ENCODE data around the gene RAVER1. TPM values are rescaled to one million over a fixed set of nuclear protein-coding genes. Genes with fewer than 3 reads are reported as not detected.

Gene RAVER1
- total RNA-seq, 1 donor from 2014 or later, result 92.5 TPM

DNA sequence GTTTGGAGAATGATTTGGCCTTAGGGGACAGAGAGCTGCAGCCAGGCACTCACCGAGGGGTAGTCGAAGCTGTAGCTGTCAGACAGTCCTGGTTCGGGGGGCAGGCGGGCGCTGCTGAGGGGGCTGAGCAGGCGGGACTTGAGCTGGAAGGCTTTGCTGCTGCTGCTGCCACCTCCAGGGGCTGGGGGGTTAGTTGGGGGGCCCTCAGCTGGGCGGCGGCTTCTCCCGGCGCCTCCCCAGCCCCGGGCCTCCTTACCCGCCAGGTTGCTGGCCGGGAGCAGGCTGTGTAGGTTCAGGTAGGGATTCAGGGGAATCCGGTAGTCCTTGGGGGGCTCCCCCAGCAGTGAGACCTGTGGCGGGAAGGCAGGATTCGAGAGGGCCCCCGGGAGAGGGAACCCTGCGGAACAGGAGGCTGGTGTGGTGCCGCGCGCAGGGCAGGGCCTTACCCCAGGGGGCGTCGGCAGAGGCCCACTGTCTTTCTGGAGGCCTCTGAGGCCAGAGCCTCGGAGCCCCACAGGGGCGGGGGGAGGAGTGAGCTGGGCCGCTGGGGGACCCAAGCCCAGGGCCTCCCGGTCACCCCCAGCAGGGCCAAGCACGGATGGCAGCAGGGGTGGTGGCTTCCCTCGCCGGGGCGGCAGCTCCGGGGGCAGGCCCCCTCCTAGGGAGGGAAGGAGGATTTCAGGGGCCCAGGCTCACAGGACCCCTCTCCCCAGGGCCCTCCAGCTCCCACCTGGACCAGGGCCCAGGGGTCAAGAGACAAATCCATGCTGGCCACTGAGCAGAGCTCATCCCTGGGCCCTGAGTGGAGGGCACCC is 12.5 kb downstream of the RAVER1 start:
- Mint-ChIP-seq H3K4me3 (no peak overlapping the region), H3K9me3 (no peaks in the 10 kb centered on the region), H3K27me3 (ENCODE audit: insufficient read depth) (no peaks in the 10 kb centered on the region), H3K36me3 (ENCODE audit: low read depth) (peaks cover 22% of the 10 kb centered on the region), H3K4me1 (ENCODE audit: low read depth) (peaks cover 7% of the 10 kb centered on the region), H3K27ac (no peak overlapping the region)
- DNase-seq (ENCODE audit: low spot score), result no peak
- intact Hi-C loops (cut with micrococcal nuclease), result no loop called here

DNA sequence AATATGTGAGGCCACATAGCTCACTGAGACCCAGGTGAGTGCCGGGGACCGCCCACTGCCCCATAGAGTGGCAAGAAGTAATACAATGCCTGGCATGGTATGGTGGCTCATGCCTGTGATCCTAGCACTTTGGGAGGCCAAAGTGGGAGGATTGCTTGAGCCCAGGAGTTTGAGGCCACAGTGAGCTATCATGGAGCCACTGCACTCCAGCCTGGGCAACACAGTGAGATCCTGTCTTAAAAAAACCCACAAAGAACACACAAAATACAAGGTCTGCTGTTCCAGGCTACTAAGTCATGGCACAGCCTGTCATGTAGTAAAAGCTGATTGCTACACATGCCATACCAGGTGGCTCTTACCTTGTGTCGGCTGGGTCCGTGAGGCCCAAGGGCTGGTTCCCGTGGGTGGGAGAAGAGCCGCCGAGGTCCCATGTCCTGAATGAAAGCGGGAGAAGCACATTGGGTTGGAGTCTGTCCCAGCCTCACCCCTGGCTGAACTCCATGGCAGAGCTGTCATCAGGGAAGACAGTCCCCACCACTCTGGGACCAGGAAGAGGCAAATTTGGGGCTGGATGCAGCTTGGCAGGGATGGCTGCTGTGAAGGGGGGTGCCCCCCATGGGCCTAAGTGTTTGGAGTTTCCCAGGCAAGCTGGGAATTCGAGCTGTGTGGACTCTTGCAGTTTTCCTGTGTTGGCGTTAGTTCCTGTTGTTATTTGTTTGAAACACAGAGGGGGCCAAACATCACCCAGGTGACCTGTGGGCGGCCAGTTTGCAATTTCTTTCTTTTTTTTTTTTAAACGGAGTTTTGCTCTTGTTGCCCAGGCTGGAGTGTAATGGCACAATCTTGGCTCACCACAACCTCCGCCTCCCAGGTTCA is 14.3 kb downstream of the RAVER1 start:
- intact Hi-C loops (cut with micrococcal nuclease), result no loop called here
- Mint-ChIP-seq H3K27ac (no peak overlapping the region), H3K9me3 (no peaks in the 10 kb centered on the region), H3K4me1 (ENCODE audit: low read depth) (peaks cover 22% of the 10 kb centered on the region), H3K27me3 (ENCODE audit: insufficient read depth) (no peaks in the 10 kb centered on the region), H3K36me3 (ENCODE audit: low read depth) (peaks cover 24% of the 10 kb centered on the region), H3K4me3 (no peak overlapping the region)
- DNase-seq (ENCODE audit: low spot score), result no peak

DNA sequence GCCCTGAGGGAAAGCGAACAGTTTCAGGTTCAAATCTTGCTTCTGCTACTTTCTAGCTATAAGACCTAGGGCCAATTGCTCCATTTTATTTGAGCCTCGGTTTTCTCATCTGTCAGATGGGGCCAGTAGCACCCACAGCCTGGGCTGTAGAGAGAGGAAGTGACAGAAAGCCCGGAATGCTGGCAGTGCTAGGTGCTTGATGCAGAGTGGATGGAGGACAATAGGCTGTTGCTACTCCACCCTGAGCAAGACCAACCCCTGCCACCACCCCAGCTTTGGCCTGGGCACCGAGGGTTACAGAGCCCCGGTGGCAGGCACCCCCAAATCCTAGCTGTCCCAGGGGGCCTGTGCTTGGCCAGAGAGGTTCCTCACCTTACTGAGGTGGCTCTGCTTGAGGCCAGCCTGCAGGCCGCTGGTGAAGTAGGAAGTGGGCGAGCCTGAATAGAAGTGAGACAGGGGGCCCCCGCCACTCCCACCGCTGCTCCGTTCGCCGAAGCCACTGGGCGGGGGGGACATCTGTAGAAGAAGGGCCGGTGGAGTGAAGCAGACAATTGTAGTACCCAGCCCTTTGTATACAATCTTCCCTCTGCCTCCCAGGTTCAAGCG is 15.4 kb downstream of the RAVER1 start:
- no peak overlapping the region for H3K4me3 Mint-ChIP-seq
- peaks cover 22% of the 10 kb centered on the region for H3K4me1 Mint-ChIP-seq (ENCODE audit: low read depth)
- no peaks in the 10 kb centered on the region for H3K9me3 Mint-ChIP-seq
- no peaks in the 10 kb centered on the region for H3K27me3 Mint-ChIP-seq (ENCODE audit: insufficient read depth)
- peaks cover 22% of the 10 kb centered on the region for H3K36me3 Mint-ChIP-seq (ENCODE audit: low read depth)
- intact Hi-C loops (cut with micrococcal nuclease), result no loop called here
- no peak for DNase-seq (ENCODE audit: low spot score)
- H3K27ac Mint-ChIP-seq, result no peak overlapping the region

DNA sequence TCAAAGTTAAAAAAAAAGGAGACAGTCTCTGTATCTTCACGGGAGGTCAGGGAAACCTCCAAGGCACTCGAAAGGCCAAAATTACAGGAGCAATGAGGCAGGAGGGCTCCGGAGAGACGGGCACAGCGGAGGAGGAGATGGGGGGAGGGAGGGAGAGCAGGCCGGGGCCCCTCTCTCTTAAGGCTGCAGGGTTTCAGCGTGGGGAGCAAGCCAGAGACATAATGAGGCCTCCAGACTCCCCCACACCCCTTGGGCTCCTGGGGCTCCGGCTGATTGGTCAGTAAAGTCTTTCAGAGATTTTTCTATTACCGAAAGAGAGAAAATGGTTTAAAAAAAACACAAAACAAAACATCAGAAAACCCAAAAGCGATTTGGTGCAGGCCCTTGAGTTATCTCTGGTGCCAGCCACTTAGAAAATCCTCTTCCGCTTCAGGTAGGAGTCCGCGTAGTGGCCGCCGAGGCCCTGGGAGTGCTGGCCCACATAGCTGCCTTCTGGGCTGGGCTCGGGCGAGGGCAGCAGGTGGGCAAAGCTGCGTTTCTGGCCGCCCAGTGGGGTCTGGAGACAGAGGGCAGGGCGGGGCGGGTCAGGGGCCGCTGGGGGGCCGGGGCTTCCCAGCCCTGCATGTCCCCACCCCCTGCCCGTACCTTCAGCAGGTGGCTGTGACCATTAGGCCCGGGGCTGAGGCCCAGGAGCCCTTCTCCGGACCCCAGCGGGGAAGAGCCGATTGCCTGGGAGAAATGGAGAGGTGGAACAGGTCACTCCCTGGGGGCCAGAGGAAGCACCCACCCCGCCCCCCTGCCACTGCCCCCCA is 16.1 kb downstream of the RAVER1 start:
- Mint-ChIP-seq H3K27me3 (ENCODE audit: insufficient read depth) (no peaks in the 10 kb centered on the region), H3K27ac (no peak overlapping the region), H3K36me3 (ENCODE audit: low read depth) (peaks cover 22% of the 10 kb centered on the region), H3K4me1 (ENCODE audit: low read depth) (peaks cover 22% of the 10 kb centered on the region), H3K4me3 (no peak overlapping the region), H3K9me3 (no peaks in the 10 kb centered on the region)
- no peak for DNase-seq (ENCODE audit: low spot score)
- intact Hi-C loops (cut with micrococcal nuclease), result no loop called here

DNA sequence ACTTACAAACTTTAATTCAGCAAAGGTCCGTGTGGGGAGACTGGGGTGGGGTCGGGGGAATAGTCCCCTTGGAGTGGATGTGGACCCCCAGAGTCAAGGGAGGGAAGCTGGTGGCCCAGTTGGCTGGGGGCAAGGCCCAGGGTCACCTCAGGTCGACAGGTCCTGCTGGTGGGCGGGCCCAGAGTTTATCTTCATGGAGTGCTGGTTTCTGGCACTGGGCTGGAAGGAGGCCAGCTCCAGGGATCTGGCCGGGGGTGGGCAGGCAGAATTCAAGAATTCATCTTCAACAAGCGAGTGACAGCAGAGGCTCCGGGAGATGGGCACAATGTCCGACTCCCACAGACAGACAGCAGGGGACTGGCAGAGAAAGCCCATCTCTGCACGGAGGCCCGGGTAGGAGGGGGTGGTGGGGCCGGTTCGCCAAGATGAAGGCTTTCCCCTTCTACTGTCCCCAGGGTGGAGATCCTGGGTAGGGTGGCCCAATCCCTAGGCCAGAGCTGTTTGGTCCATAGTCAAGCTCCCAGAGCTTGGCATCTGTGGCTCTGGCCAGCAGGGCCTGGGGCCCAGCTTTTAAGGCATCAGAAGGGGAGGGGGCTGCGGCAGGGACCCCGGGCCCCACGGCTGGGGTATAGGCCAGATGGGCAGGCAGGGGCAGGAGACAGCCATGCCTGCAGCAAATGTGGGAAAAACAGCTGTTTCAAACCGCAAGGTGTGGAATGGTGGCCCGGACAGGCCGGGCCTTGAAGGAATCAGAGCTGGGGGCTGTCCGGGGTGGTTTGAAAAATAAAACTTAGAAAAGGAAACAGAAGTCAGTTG is 16.9 kb downstream of the RAVER1 start:
- DNase-seq (ENCODE audit: low spot score), result no peak
- Mint-ChIP-seq H3K27me3 (ENCODE audit: insufficient read depth) (no peaks in the 10 kb centered on the region), H3K4me1 (ENCODE audit: low read depth) (peaks cover 22% of the 10 kb centered on the region), H3K27ac (peak overlapping the region; percentile 82), H3K9me3 (no peaks in the 10 kb centered on the region), H3K4me3 (peak overlapping the region; percentile 94), H3K36me3 (ENCODE audit: low read depth) (peaks cover 17% of the 10 kb centered on the region)
- intact Hi-C loops (cut with micrococcal nuclease), result loop anchor here (1.0 kb wide), 2 partner anchors 17 to 45 kb away; partner anchors contain the start of genes ICAM1 and RAVER1

DNA sequence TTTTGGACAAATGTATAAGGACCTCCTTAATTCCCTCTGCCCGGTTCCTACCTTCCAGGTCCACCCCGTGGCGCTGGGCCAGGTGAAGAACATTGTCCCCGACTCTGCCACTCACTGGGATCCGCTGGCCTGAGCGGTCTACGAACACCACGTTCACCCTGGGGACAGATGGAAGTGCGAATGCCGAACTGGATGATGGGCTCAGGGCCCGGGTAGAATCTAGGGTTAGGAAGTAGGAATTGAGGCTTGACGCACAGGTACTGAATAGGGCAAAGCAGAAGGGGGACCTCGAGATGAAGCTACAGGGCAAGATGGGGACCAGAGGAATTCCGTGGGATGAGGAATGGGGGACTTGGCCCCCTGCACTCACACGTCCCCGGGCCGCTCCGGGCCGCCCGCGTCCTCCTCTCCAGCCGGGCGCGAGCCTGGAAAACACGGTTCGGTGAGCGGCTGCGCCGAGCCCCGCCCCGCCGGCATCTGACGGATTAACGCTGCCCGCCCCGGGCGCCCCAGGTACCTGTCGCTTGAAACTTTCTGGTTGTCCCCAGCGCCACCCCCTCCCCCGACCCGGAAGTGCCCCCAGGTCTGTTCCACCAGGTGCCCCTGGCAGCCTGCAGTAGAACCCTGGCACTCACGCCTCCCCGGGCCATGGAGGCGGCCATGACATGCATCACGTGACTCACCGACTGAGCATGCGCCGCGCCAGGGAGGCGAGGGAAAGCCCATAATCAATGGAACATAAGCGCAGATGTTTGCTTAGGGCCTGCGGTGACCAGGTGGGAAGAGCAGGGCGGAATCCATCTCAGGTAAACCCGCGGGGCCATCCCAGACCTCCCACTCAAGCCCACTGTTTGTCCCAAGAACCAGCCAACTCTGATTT is 17.8 kb downstream of the RAVER1 start, which contains the start of gene FDX2:
Gene FDX2, minus strand, starts transcription at position 681 of the 880 bp plus-strand sequence. Its CDS starts 19 bp downstream, at position 662.
- H3K9me3 Mint-ChIP-seq, result no peaks in the 10 kb centered on the region
- DNase-seq (ENCODE audit: low spot score), result peak; percentile 87
- intact Hi-C loops (cut with micrococcal nuclease), result loop anchor here (1.0 kb wide), 3 partner anchors 18 to 44 kb away; partner anchors contain the start of genes ICAM1 and RAVER1
- H3K4me1 Mint-ChIP-seq (ENCODE audit: low read depth), result peaks cover 22% of the 10 kb centered on the region
- peak within 1 kb of the TSS; percentile 86 for H3K27ac Mint-ChIP-seq
- H3K27me3 Mint-ChIP-seq (ENCODE audit: insufficient read depth), result no peaks in the 10 kb centered on the region
- H3K4me3 Mint-ChIP-seq, result peak within 1 kb of the TSS; percentile 94
- peaks cover 17% of the 10 kb centered on the region for H3K36me3 Mint-ChIP-seq (ENCODE audit: low read depth)

DNA sequence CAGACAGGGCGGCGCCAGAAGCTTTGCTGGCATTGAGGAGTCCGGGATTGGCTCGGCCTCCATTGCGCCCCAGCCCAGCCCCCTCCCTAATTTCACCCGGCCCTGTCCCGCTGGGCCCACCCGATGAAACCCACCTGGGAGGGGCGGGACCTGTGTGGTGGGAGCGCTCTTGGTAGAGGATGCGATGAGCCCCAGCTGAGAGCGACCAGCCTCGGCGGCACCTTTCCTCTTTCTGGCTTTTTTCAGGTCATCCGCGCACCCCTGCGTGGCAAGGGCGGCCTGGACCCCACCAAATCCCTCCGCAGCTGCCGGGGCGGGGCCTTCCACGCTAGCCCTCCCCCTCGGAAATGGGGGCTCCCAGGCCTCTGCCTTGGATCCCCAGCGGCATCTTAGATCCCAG is 23.9 kb downstream of the RAVER1 start, which contains the start of gene ZGLP1:
Gene ZGLP1, minus strand, starts transcription at position 393 of the 400 bp plus-strand sequence.
- H3K4me3 Mint-ChIP-seq, result no peak within 1 kb of the TSS
- H3K36me3 Mint-ChIP-seq (ENCODE audit: low read depth), result no peaks in the 10 kb centered on the region
- H3K27me3 Mint-ChIP-seq (ENCODE audit: insufficient read depth), result no peaks in the 10 kb centered on the region
- intact Hi-C loops (cut with micrococcal nuclease), result no loop called here
- H3K4me1 Mint-ChIP-seq (ENCODE audit: low read depth), result peaks cover 8% of the 10 kb centered on the region
- H3K27ac Mint-ChIP-seq, result no peak within 1 kb of the TSS
- H3K9me3 Mint-ChIP-seq, result no peaks in the 10 kb centered on the region
- no peak for DNase-seq (ENCODE audit: low spot score)

DNA sequence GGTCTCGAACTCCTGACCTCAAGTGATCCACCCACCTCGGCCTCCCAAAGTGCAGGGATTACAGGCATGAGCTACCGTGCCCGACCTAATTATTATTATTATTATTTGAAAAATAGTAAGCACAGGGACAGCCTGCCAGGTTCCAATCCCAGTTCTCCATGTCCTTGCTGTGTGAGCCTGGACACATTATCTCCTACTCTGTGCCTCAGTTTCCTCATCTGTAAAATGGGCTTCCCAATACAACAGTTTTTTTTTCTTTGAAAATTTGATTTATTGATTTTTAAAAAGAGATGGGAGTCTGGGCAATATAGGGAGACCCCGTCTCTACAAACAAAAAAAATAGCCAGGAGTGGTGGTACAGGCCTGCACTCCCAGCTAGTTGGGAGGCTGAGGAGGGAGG is 27.0 kb downstream of the RAVER1 start:
- peaks cover 7% of the 10 kb centered on the region for H3K4me1 Mint-ChIP-seq (ENCODE audit: low read depth)

DNA sequence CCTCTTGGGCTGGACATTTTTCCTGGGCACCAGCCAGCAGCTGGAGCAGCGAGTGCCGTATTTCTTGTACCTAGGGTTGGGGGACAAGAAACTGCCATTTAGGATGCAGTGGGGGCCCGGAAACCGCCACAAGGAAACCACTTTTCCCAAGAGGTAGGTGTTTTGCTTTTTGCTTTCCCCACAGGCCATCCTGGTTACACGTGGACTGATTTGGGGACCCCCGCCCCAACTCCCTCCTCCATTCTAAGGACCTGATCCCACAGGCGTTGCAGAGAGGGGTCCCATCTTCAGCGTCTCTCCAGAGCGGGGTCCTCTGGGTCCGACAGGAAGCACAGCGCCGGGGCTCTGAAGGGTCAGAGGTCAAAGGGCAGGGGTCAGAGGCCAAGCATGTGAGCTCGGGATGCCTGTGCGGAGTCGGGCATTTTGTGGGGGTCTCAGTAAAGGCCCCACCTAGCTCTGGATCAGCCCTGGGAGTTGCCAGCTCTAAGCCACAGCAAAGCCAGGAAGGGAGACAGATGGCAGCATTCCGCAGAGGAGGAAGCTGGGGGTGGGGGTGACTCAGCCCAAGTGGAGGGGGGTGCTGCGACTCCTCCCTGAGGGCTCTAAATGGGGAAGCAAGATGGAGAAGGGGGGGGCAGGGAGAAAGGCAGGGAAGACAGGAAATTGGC is 28.1 kb downstream of the RAVER1 start:
- intact Hi-C loops (cut with micrococcal nuclease), result no loop called here
- H3K4me1 Mint-ChIP-seq (ENCODE audit: low read depth), result peaks cover 7% of the 10 kb centered on the region
- no peak overlapping the region for H3K27ac Mint-ChIP-seq
- no peak overlapping the region for H3K4me3 Mint-ChIP-seq
- H3K36me3 Mint-ChIP-seq (ENCODE audit: low read depth), result no peaks in the 10 kb centered on the region
- H3K9me3 Mint-ChIP-seq, result no peaks in the 10 kb centered on the region
- peaks cover 4% of the 10 kb centered on the region for H3K27me3 Mint-ChIP-seq (ENCODE audit: insufficient read depth)
- no peak for DNase-seq (ENCODE audit: low spot score)

More for the DNA sequence above, 27.0 kb downstream of the RAVER1 start:
- no peak for DNase-seq (ENCODE audit: low spot score)
- Mint-ChIP-seq H3K27ac (no peak overlapping the region), H3K36me3 (ENCODE audit: low read depth) (no peaks in the 10 kb centered on the region), H3K27me3 (ENCODE audit: insufficient read depth) (peaks cover 4% of the 10 kb centered on the region), H3K4me3 (no peak overlapping the region), H3K9me3 (no peaks in the 10 kb centered on the region)
- intact Hi-C loops (cut with micrococcal nuclease), result no loop called here

DNA sequence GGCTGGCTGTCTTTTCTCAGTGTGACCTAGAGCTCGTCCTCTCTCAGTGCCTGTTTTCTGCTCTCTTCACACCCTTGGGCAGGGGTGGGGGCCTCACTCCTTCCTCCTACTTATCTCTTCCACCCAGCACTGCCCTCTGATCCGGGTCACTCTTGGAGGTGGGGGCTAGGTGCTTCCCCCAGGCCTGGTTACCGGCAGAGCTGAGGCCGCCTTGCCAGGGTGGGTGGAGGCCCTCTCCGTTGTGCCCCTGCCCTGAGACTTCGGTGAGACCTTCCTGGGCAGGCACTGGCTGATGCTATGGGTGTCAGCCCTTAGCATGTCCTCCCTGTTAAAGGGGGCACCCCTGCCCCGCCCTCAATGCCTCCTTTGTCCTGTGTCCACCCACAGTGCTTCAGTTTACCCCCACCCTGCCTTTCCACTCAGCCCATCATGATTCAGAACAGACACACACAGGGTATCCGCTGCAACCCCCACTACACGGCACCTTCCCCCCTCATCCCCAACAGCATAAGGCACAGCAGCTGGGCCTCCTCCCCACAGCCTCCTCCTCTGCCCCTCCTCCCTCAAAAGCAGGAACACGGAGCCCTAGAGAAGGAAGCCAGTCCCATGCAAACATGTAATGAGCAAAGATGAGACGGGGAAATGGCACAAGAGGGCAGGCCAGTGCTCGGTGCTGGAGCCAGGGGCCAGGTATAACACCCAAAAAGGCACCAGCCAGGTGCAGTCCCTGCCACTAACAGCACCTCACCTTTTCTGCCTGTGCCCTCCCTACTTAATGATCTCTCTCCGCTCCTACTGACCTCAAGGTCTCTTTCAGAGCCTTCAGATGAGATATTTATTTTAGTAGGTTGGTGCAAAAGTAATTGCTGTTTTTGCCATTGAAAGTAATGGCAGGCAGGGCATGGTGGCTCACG is 33.5 kb downstream of the RAVER1 start:
- no peak overlapping the region for H3K27ac Mint-ChIP-seq
- no peaks in the 10 kb centered on the region for H3K36me3 Mint-ChIP-seq (ENCODE audit: low read depth)
- intact Hi-C loops (cut with micrococcal nuclease), result no loop called here
- H3K27me3 Mint-ChIP-seq (ENCODE audit: insufficient read depth), result peaks cover 17% of the 10 kb centered on the region
- H3K4me1 Mint-ChIP-seq (ENCODE audit: low read depth), result peaks cover 12% of the 10 kb centered on the region
- no peak for DNase-seq (ENCODE audit: low spot score)
- H3K9me3 Mint-ChIP-seq, result no peaks in the 10 kb centered on the region
- no peak overlapping the region for H3K4me3 Mint-ChIP-seq

All from activated T-helper 1 cell treated with anti-CD3 and anti-CD28 coated beads, Interleukin-12 subunit alpha, Interleukin-12 subunit beta, Interleukin-2, Interleukin-4 antibody, amounts not matched to agents 30 ng/mL and 10 ng/mL and 1 ng/mL, durations not matched to agents 14 hours and 24 hours and 36 hours (primary cell).